OCI-LY1 (cell line): ENCODE measurements around the gene SETDB1.
"Not testable (repeated sequence)": the region's sequence is repeated elsewhere in the genome, so short reads cannot be mapped to it uniquely, and the experiment has no call there.

Experiments used
- H2AFZ ChIP-seq: fragments of 200-600 bp; sonication (generic), shearing (Covaris generic); 2 replicates; pipeline ENCODE4 v1.6.0; 2014; ENCODE audit warnings: antibody characterized with exemption, mild to moderate bottlenecking, low read length
- H3F3A ChIP-seq: fragments of 200-600 bp; sonication (generic), shearing (Covaris generic); 2 replicates; pipeline ENCODE4 v1.6.0; 2014; ENCODE audit warnings: mild to moderate bottlenecking, antibody characterized with exemption, low read length, moderate library complexity; ENCODE audit not compliant: insufficient read depth
- H3K27ac ChIP-seq: fragments of 200-600 bp; sonication (generic); 2 replicates; pipeline ENCODE4 v1.5.1; 2014; ENCODE audit warnings: low read length, mixed run types, mild to moderate bottlenecking, low read depth; ENCODE audit not compliant: poor library complexity, severe bottlenecking
- H3K27me3 ChIP-seq: fragments of 200-600 bp; sonication (generic); 2 replicates; pipeline ENCODE4 v1.6.0; 2014; ENCODE audit warnings: antibody characterized with exemption, mild to moderate bottlenecking, low read length, moderate library complexity; ENCODE audit not compliant: insufficient read depth
- H3K36me3 ChIP-seq: fragments of 200-600 bp; sonication (generic); 2 replicates; pipeline ENCODE4 v1.6.1; 2014; ENCODE audit warnings: mild to moderate bottlenecking, antibody characterized with exemption, low read length, moderate library complexity, mixed read lengths; ENCODE audit not compliant: insufficient read depth
- H3K4me1 ChIP-seq: fragments of 200-600 bp; sonication (generic); 2 replicates; pipeline ENCODE4 v1.5.1; 2014; ENCODE audit warnings: mild to moderate bottlenecking, low read length, moderate library complexity; ENCODE audit not compliant: insufficient read depth, severe bottlenecking
- H3K4me2 ChIP-seq: fragments of 200-600 bp; sonication (generic), shearing (Covaris generic); 2 replicates; pipeline ENCODE4 v1.6.1; 2014; ENCODE audit warnings: low read length
- H3K4me3 ChIP-seq: fragments of 200-600 bp; sonication (generic); 2 replicates; pipeline ENCODE4 v1.5.1; 2014; ENCODE audit warnings: low read length, low read depth, mild to moderate bottlenecking, mixed read lengths; ENCODE audit not compliant: poor library complexity, severe bottlenecking
- H3K79me2 ChIP-seq: fragments of 200-600 bp; shearing (Covaris generic); 2 replicates; pipeline ENCODE4 v1.6.1; 2016; ENCODE audit warnings: mixed run types, low read length, mixed read lengths; ENCODE audit not compliant: insufficient read depth
- H3K9ac ChIP-seq: fragments of 200-600 bp; sonication (generic), shearing (Covaris generic); 2 replicates; pipeline ENCODE4 v1.6.1; 2014; ENCODE audit warnings: mild to moderate bottlenecking, low read length, mixed read lengths
- H3K9me2 ChIP-seq: fragments of 200-600 bp; sonication (generic), shearing (Covaris generic); 2 replicates; pipeline ENCODE4 v1.6.1; 2014; ENCODE audit warnings: low read depth, mild to moderate bottlenecking, low read length, mixed read lengths
- H3K9me3 ChIP-seq: fragments of 200-600 bp; shearing (Covaris generic); 2 replicates; pipeline ENCODE4 v1.6.1; 2014; ENCODE audit warnings: low read length, mixed read lengths
- H4K20me1 ChIP-seq: fragments of 200-600 bp; sonication (generic), shearing (Covaris generic); 2 replicates; pipeline ENCODE4 v1.6.0; 2016; ENCODE audit warnings: mild to moderate bottlenecking, low read length; ENCODE audit not compliant: insufficient read depth
- CTCF ChIP-seq: fragments of 200-600 bp; sonication (generic), shearing (Covaris generic); IDR thresholded peaks from 2 replicates; pipeline ENCODE4 v1.5.1; 2017; ENCODE audit warnings: mild to moderate bottlenecking, antibody characterized with exemption, low read length, moderate library complexity, mixed read lengths
- EZH2 ChIP-seq: fragments of 200-600 bp; sonication (generic), shearing (Covaris generic); IDR thresholded peaks from 2 replicates; pipeline ENCODE4 v1.8.0; 2017; ENCODE audit warnings: borderline replicate concordance, mixed run types, mild to moderate bottlenecking, antibody characterized with exemption, low read length, moderate library complexity, mixed read lengths

Gene SETDB1

GRCh38 chr1:150928286-150928685 is 2.1 kb downstream of the SETDB1 start:
- no peaks in the 10 kb centered on the region; the same call in 1 of the 2 replicates for H3K79me2 ChIP-seq
- peaks cover 4% of the 10 kb centered on the region for H3K9me3 ChIP-seq
- TF ChIP-seq EZH2 (no peak), CTCF (no peak)
- H3K9me2 ChIP-seq = no peaks in the 10 kb centered on the region
- no peak overlapping the region for H3K4me3 ChIP-seq
- H3K4me2 ChIP-seq = no peak overlapping the region
- no peaks in the 10 kb centered on the region for H3F3A ChIP-seq
- peaks cover 20% of the 10 kb centered on the region for H3K4me1 ChIP-seq
- H4K20me1 ChIP-seq = no peaks in the 10 kb centered on the region
- H3K36me3 ChIP-seq = peaks cover 56% of the 10 kb centered on the region
- no peaks in the 10 kb centered on the region for H3K27me3 ChIP-seq
- no peak overlapping the region for H2AFZ ChIP-seq
- no peak overlapping the region for H3K27ac ChIP-seq
- H3K9ac ChIP-seq = no peak overlapping the region

- not testable (repeated sequence) for H3K79me2 ChIP-seq, H3K4me3 ChIP-seq
- peaks cover 60% of the 10 kb centered on the region for H3K36me3 ChIP-seq
Measured at GRCh38 chr1:150928775-150929174, 2.6 kb downstream of the SETDB1 start.

GRCh38 chr1:150931773-150932172 is 5.6 kb downstream of the SETDB1 start:
- no peak overlapping the region for H3K9ac ChIP-seq
- TF ChIP-seq CTCF (no peak), EZH2 (no peak)
- peaks cover 4% of the 10 kb centered on the region for H3K9me3 ChIP-seq
- no peak overlapping the region for H2AFZ ChIP-seq
- peaks cover 7% of the 10 kb centered on the region for H3K4me1 ChIP-seq
- no peaks in the 10 kb centered on the region for H3K27me3 ChIP-seq
- no peak overlapping the region for H3K27ac ChIP-seq
- no peaks in the 10 kb centered on the region for H4K20me1 ChIP-seq
- H3K9me2 ChIP-seq = no peaks in the 10 kb centered on the region
- H3K4me3 ChIP-seq = no peak overlapping the region
- no peak overlapping the region for H3K4me2 ChIP-seq
- H3F3A ChIP-seq = no peaks in the 10 kb centered on the region
- peaks cover 87% of the 10 kb centered on the region for H3K36me3 ChIP-seq
- H3K79me2 ChIP-seq = no peaks in the 10 kb centered on the region; the same call in 1 of the 2 replicates

More at GRCh38 chr1:150928775-150929174, 2.6 kb downstream of the SETDB1 start:
- not testable (repeated sequence) for H3K4me2 ChIP-seq, H3F3A ChIP-seq, H3K9ac ChIP-seq, H3K9me2 ChIP-seq, H2AFZ ChIP-seq, H4K20me1 ChIP-seq, H3K27ac ChIP-seq, H3K9me3 ChIP-seq, H3K27me3 ChIP-seq
- H3K4me1 ChIP-seq = peaks cover 20% of the 10 kb centered on the region

GRCh38 chr1:150944856-150945255 is 18.7 kb downstream of the SETDB1 start:
- peaks cover 91% of the 10 kb centered on the region for H3K36me3 ChIP-seq
- H3K27me3 ChIP-seq = no peaks in the 10 kb centered on the region
- H3K9me2 ChIP-seq = no peaks in the 10 kb centered on the region
- H3K9me3 ChIP-seq = no peaks in the 10 kb centered on the region
- H3F3A ChIP-seq = no peaks in the 10 kb centered on the region
- TF ChIP-seq CTCF (no peak), EZH2 (no peak)
- no peak overlapping the region for H3K4me3 ChIP-seq
- H3K27ac ChIP-seq = no peak overlapping the region
- H3K4me2 ChIP-seq = no peak overlapping the region
- H3K79me2 ChIP-seq = no peaks in the 10 kb centered on the region
- no peak overlapping the region for H3K9ac ChIP-seq
- H3K4me1 ChIP-seq = no peaks in the 10 kb centered on the region
- no peaks in the 10 kb centered on the region for H4K20me1 ChIP-seq
- H2AFZ ChIP-seq = no peak overlapping the region
